ENCODE measurements around the gene TREML4.

The TREML4 gene

GRCh38 chr6:41284726-41285125 lies 56.6 kb downstream of the TREML4 start:
- no peak for DNase-seq (ENCODE audit: low read depth in 2 of 2)

DNA sequence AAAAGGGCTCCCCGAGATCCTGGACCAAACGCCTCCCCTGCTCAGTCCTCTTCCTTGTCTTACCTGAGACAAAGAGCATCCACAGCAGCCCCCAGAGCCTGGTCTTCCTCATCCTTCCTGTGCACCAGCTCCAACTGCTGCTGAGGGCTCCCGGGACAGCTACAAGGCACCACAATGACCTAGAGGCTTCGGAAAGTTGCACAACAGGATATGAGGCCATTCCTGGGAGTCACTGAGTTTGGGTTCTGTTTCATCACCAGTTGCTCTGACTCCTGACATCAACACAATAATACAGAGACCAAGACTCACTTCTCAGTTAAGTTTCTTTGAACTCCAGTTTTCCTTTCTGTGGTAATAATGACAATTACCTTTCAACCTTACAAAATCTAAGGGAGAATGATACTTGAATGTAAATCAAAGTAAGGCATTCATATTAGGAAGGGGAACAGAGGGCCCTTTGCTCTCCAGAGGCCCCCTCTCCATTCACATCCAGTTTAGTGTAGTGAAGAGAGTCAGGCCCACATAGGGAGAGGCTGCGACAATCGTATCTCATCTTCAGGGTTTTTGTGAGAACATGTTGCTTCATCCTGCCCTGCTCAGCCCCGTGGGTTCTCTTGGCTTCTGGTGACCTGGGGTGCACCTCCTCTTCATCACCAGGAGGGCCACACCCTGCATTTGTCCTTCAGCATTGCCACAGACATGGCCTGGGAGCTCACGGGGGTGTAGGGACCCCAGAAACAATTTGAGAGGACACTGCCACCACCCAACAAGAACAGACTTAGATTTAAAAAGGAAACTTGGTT lies 58.6 kb downstream of the TREML4 start, which contains the start of gene TREM1:
Gene TREM1, minus strand, starts transcription at position 139 of the 803 bp plus-strand sequence. Its CDS starts 27 bp downstream, at position 112.
- DNase-seq (ENCODE audit: low read depth in 2 of 2): peak in 1 of 2 experiments; percentile 4

- DNase-seq (ENCODE audit: low read depth in 2 of 2): no peak
Measured at GRCh38 chr6:41288030-41288753, 60.0 kb downstream of the TREML4 start.

Data from fibroblast of skin of left biceps (primary cell).